ENCODE data around the gene CYP3A4.
"Not testable (repeated sequence)": the region's sequence is repeated elsewhere in the genome, so short reads cannot be mapped to it uniquely, and the experiment has no call there.

The CYP3A4 gene

GRCh38 chr7:99793443-99793842, 9.5 kb upstream of the CYP3A4 start:
- no peak for DNase-seq (ENCODE audit: low read depth in 2 of 3, low spot score in 1 of 3)

- no peak for DNase-seq (ENCODE audit: low read depth in 2 of 3, low spot score in 1 of 3)
Measured at GRCh38 chr7:99792967-99793366, 9.0 kb upstream of the CYP3A4 start.

- DNase-seq (ENCODE audit: low read depth in 2 of 3, low spot score in 1 of 3) = no peak
Measured at GRCh38 chr7:99791667-99792369, 7.8 kb upstream of the CYP3A4 start.

- DNase-seq (ENCODE audit: low read depth in 2 of 3, low spot score in 1 of 3) = no peak
Measured at GRCh38 chr7:99791021-99791420, 7.0 kb upstream of the CYP3A4 start.

- DNase-seq (ENCODE audit: low read depth in 2 of 3, low spot score in 1 of 3) = no peak
Measured at GRCh38 chr7:99790407-99790806, 6.4 kb upstream of the CYP3A4 start.

- DNase-seq (ENCODE audit: low read depth in 2 of 3, low spot score in 1 of 3) = no peak
Measured at GRCh38 chr7:99789441-99790070, 5.6 kb upstream of the CYP3A4 start.

- DNase-seq (ENCODE audit: low read depth in 2 of 3, low spot score in 1 of 3) = no peak
Measured at GRCh38 chr7:99788554-99788953, 4.6 kb upstream of the CYP3A4 start.

GRCh38 chr7:99786726-99787335, 2.8 kb upstream of the CYP3A4 start:
- no peak for DNase-seq (ENCODE audit: low read depth in 2 of 3, low spot score in 1 of 3)

GRCh38 chr7:99785654-99786053, 1.7 kb upstream of the CYP3A4 start:
- not testable (repeated sequence) for DNase-seq (ENCODE audit: low read depth in 2 of 3, low spot score in 1 of 3)

GRCh38 chr7:99782012-99782953, 1.7 kb downstream of the CYP3A4 start:
- no peak for DNase-seq (ENCODE audit: low read depth in 2 of 3, low spot score in 1 of 3)

GRCh38 chr7:99780588-99780987, 3.4 kb downstream of the CYP3A4 start:
- DNase-seq (ENCODE audit: low read depth in 2 of 3, low spot score in 1 of 3) = no peak

GRCh38 chr7:99779949-99780348, 4.0 kb downstream of the CYP3A4 start:
- no peak for DNase-seq (ENCODE audit: low read depth in 2 of 3, low spot score in 1 of 3)

GRCh38 chr7:99778880-99779279, 5.1 kb downstream of the CYP3A4 start:
- DNase-seq (ENCODE audit: low read depth in 2 of 3, low spot score in 1 of 3) = no peak

GRCh38 chr7:99773395-99773794, 10.6 kb downstream of the CYP3A4 start:
- not testable (repeated sequence) for DNase-seq (ENCODE audit: low read depth in 2 of 3, low spot score in 1 of 3)

- no peak for DNase-seq (ENCODE audit: low read depth in 2 of 3, low spot score in 1 of 3)
Measured at GRCh38 chr7:99772565-99772964, 11.4 kb downstream of the CYP3A4 start.

GRCh38 chr7:99769494-99769893, 14.5 kb downstream of the CYP3A4 start:
- not testable (repeated sequence) for DNase-seq (ENCODE audit: low read depth in 2 of 3, low spot score in 1 of 3)

GRCh38 chr7:99768471-99768870, 15.5 kb downstream of the CYP3A4 start:
- no peak for DNase-seq (ENCODE audit: low read depth in 2 of 3, low spot score in 1 of 3)

GRCh38 chr7:99767662-99768061, 16.3 kb downstream of the CYP3A4 start:
- DNase-seq (ENCODE audit: low read depth in 2 of 3, low spot score in 1 of 3) = no peak

GRCh38 chr7:99766484-99767099, 17.4 kb downstream of the CYP3A4 start:
- DNase-seq (ENCODE audit: low read depth in 2 of 3, low spot score in 1 of 3) = no peak

GRCh38 chr7:99764478-99764877, 19.5 kb downstream of the CYP3A4 start:
- DNase-seq (ENCODE audit: low read depth in 2 of 3, low spot score in 1 of 3) = no peak
